Posterior vena cava (tissue), 2 donors: ENCODE data around the gene PRKCZ. TPM values are rescaled to one million over a fixed set of nuclear protein-coding genes. Genes with fewer than 3 reads are reported as not detected.

Source experiments
- DNase-seq: peaks from one replicate; pipeline ENCODE4 v3.0.0-alpha.2; 2020; ENCODE audit warnings: low spot score
- intact Hi-C, 2 donors: fragments of 100-400 bp; cut with DNase I; formaldehyde crosslinking; loops; one replicate each; pipeline versions ENCODE4 v1.14.1 to v1.14.2; 2022 to 2023
- total RNA-seq, 2 donors: library from RNA; stranded (reverse); fragmentation: NEBNext Ultra II Directional; extraction: Animal tissue kit (Norgen Biotek cat#: 25700); gene quantifications; one replicate each; pipeline ENCODE4 v1.2.1, GENCODE V29; 2021
- donor health status: DM: yes; HTN: yes; CAD: no.
- donor health status: DM: yes; HTN: yes; CAD: no.

Gene PRKCZ
- total RNA-seq, 2 donors from 2014 or later: 3.0 to 3.6 TPM

DNA sequence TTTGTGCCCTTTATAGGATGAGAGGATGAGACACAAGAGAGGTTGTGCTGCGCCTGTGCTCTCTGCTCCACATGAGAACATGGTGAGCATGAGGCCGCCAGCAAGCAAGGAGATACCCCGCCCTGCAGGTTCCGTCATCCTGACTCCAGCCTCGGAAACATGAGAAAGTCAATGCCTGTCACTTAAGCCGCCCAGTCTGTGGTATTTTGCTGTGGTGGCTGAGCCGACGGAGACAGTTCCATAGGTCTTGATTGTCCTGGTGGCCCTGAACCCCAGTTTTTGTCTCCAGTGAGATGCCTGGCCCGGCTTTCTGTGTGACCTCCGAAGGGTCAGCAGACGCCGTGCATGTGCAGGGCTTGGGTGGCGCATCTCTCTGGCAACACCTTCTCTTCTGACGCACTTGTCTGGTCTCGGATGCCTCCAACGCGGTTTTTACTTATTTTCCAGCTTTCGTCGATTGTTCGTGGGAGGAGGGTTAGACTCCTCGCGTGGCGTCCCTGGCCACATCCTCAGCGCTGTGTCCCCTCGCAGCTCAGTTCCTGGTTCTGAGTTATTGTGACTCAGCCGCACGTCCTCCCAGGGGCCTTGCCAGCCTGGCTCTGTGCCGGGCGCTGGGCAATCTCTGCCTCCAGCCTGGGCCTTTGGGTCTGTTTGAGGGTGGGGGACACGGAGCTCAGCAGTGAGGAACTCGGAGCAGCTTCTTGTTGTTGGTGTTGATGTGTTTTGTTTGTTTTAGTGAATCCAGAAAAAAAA is 74.4 kb downstream of the PRKCZ start:
- intact Hi-C loops: no loop called here
- peak; percentile 77 for DNase-seq

DNA sequence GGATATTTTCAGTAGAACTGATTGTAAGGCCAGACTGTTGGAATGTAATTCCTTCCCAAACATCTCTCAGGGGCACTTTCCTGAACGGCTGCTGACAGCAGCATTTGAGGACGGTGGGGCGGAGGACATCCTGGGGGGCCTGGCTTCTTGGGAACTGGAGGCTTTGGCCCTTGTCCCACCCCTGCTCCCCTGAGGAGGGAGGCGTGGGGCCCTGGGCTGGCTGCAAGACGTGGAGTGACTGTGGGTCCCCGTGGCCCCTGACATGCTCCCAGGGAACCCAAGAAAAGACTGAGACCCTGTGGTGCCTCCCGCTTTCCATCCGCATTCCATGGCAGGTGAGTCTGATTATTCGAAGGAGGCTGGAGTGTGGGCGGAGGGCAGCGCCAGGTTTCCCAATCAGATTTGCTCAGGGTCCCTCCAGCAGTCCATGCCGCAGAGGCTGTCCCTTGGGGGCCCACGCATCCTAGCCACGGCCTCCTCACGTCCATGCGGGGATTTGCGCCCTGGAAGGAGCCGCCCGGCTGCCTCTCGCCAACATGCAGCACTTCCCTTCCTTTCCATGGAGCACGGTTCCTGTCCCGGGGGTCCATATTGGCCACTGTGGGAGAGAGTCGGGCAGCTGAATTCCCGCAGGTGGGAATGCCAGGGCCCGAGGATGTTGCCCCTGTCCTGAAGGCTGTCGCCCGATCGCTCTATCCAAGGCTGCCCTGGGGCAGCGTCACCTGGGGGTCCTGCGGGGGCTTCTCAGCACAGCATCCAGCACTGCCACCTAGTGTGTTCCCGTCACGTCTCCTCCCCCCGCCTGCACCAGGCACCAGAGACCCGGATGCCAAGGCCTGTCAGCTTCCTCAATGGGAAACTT is 75.4 kb downstream of the PRKCZ start:
- DNase-seq: peak; percentile 65
- intact Hi-C loops: no loop called here

DNA sequence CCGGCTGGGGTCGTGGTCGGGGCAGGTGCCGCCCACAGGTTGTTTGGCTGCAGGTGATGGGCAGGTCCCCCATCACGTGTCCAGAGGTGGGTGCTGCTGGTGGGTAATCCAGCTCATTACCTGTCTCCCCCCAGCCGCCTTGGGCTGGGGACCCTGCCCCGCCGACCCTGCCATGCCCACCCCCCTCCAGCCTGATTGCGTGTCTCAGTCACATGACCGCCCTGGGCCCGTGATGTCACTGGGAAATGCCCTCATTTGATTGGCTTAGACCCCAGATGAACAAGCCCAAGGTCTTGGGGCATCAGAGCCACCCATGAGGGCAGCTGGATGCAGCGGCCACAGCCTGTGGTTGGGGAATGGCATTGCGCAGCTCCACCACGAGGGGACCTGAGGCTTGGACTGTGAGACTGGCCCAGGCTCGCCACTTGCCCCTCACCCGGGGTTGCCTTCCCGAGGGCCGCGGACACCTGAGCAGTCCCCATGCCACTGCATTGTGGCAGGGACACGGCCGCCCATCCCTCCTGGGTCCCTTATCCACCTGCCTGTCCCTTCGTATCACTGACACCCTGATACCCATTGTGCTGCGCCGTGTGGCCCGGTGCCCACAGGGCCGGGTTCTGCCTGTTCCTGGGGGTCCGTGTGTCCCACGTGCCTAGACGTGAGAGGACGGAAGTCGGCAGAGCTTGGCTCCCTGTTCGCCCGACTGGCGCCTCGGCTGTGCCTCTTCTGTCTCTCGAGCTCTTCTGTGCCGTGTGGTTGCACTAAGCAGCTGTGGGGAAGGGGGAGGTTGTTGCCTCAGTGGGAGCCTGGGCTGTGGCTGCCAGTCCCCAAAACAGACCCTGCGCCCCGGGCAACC is 76.3 kb downstream of the PRKCZ start:
- DNase-seq: peak; percentile 73
- intact Hi-C loops: no loop called here

DNA sequence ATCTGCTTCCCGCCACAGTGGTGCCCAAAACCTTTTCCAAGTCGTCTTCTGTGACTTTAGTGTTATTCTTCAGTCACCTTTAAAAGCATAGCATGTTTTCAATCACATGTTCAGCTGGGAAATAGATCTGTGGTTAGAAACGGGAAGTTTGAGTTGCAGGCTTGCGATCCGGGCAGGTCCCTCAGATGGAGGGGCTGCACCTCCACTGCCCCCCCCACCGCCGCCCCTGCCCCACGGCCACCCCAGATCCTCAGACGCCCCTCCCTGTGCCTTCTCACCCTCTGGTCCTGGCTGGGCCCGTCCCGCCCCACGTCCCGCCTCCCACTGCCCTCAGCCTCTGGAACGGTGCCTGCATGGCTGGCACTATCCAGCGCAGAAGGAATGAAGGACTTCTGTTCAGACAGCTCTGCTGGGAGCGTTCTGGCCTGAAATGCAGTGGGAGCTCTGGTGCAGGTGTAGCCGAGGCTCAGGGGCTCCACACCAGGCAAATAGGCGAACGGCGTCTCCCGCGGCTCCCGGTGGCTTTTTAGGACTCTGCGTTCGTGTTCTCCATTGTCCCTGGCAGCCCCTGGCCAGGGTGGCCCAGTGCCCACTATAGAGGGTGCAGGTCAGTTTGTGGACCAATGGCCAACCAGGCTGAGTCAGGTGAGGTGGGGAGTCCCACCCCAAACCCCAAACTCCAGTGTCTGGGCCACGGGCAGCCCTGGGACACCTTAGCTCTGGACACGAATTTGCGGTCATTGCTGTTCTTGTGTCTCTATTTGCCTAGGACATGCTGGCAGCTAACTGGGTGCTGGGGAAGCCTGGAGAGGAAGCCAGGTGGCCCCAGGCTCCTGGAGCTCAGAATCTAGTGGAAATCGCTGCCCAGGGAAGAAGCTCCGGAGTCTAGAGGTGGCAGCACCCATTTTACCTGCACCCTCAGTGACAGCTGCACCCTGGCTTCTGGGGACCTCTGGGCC is 77.3 kb downstream of the PRKCZ start:
- intact Hi-C loops: no loop called here

DNA sequence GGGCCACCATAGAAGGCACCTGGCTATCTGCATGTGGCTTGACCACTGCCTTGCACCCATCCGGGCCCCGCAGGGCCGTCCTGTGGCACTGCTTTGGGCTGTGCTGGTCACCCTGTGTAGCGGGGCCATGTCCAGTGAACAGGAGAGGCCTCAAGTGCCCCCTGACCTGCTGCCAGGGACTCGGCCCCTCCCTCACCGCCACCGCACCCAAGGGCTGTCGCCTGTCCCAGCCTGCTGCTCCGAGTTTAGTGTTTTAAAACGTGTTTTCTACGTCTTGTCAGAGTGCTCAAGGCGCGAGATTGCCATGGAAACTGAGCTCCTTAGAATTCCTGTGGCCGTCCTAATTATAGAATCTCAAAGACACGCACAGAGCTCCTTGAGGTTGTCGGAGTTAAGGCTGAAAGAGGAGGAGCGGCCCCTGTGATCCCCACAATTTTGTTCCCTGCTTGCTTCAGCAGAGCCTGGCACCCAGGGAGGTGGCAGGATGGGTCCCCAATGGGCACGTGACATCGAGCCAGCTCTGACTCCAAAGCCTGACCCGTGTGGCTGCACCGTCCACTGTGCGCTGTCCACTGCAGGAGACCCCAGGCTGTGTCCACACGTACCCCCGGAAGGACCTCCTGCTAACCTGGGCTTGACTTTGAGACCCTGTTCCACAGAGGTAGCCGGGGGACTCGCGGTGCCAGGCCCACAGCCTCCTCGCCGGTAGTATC is 78.1 kb downstream of the PRKCZ start:
- DNase-seq: peak; percentile 67
- intact Hi-C loops: no loop called here

More for the DNA sequence above, 77.3 kb downstream of the PRKCZ start:
- peak; percentile 78 for DNase-seq

DNA sequence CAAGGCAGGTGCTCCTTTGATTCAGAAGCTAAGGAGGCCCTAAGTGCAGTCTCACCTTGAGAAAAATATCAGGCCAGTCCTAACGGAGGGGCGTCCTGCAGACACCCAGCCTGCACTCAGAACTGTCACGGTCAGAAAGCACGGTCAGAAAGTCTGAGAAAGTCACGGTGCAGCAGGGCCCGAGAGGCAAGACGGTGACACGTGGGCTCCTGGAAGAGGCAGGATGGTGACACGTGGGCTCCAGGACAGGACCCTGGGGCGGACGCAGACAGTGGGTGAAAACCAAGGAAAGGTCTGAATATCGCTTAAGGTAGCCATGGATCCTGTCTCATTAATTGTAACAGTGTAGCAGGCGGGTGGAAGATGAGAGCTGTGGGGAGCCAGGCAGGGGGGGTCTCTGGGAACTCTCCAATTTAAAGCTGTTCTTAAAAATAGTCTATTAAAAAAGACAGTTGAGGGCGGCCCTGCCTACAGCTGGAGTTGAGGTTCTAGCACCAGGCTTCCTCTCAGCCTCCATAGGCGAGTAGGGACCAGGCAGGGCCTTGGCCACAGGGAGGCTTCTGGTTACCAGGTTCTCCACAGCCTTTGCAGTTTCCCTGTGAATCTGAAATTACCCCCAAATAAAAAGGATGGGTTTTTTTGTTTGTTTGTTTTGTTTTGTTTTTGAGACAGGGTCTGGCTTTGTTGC is 79.2 kb downstream of the PRKCZ start:
- DNase-seq: peak; percentile 54
- intact Hi-C loops: no loop called here

DNA sequence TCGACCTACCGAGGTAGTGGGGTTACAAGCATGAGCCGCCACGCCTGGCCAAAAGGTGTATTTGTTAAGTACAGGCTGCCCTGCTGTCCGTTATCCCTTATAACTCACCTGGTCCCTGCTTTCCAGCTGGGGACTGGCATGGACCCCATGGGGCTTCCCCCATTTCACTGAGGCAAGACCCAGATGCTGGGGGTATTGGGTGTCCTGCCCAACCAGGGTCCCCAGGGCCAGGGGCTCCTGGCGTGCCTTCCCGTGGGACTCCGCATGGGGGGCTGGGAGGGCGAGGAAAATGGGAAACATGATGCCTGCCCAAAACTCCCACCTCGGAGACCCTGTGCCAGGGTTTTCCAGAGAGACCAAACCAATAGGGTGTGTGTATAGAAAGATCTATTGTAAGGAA is 79.9 kb downstream of the PRKCZ start:
- DNase-seq: peak; percentile 55
- intact Hi-C loops: loop anchor here in 1 of 2 donors (5.0 kb wide), 1 partner anchor 42 kb away; no protein-coding TSS in a partner anchor

DNA sequence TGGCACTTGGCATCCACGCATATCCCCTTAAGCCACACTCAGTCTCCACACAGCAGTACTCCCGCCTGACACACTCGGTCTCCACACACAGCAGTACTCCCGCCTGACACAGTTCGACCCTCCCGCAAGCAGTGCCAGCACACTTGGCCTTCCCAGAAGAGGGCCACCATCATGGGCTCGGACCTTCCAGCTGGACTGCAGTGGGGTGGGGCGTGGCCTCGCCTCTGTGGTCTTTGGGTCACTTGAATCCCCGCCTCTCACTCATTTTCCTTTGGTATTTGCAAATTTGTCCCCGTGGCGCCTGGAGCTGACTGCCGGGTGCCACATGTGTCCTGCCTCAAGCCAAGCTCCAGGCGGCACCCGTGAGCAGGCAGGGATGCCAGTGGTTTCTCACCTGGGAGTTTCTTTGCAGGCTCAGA is 80.7 kb downstream of the PRKCZ start:
- peak; percentile 76 for DNase-seq
- intact Hi-C loops: loop anchor here in 1 of 2 donors (5.0 kb wide), 1 partner anchor 41 kb away; no protein-coding TSS in a partner anchor

DNA sequence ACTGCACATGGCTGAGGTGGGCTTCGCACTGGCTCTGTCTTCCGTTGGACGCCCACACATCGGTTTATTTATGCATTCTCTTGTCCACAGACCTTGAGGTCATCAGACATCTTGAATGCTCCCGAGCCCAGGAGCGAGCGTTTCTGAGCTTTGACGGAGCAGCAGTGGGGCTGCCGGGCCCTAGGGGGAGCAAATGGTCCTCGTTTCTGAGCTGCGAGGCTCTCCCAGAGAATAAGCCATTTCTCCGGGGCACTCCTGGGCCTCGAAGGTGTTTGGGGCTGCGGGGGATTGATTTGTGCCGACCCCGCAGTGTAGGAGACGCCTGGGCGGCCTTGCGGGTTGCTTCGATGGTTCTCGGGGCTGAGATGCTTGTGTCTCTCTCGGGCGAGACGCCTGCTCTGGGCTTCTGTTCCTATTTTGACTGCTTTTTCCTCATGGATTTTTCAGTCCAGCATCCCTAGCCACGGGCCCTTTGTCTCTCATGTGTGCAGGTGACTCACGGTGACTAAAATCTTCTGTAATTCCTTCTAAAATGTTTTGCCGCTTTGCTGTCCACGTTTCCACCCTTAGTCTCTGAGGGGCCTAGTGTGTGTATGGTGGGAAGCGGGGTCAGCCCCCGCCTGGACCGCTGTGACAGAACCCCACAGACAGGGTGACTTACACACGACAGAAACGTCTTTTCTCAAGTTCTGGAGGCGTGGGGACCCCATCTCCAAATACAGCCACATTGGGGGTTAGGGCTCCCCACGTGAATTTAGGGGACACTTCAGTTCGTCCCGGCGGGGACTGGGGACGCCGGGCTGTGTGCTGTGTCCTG is 82.2 kb downstream of the PRKCZ start:
- intact Hi-C loops: loop anchor here in 1 of 2 donors (5.0 kb wide), 1 partner anchor 40 kb away; no protein-coding TSS in a partner anchor
- peak; percentile 88 for DNase-seq

DNA sequence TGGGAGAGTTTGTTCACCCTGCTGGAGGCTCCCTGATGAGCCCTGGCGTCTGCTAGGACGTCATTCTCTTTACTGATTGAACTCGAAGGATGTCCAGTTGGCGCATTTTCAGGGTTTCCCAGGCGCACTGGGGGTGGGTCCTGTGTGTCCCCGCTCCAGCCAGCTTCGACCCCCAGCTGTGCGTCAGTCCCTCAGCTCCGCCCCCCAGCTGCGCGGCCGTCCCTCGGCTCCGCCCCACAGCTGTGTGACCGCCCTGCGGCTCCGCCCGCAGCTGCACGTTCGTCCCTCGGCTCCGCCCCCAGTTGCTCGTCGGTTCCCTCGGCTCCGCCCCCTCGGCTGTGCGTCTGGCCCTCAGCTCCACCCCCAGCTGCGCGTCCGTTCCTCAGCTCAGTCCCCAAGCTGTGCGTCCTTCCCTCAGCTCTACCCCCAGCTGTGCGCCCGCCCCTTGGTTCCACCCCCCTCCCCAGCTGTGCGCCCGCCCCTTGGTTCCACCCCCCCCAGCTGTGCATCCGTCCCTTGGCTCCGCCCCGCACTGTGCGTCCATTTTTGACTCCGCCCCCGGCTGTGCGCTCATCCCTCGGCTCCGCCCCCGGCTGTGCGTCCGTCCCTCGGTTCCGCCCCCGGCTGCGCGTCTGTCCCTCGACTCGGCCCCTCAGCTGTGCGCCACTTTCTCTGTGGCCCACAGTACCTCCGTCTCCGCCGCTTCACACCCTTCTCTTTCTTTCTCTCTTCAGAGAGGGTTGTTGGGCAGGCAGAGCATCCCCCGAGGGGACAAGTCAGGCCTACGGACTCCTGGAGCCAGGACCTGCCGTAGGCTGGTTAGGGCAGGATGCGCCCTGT is 83.0 kb downstream of the PRKCZ start:
- intact Hi-C loops: loop anchor here in 1 of 2 donors (5.0 kb wide), 1 partner anchor 39 kb away; no protein-coding TSS in a partner anchor

DNA sequence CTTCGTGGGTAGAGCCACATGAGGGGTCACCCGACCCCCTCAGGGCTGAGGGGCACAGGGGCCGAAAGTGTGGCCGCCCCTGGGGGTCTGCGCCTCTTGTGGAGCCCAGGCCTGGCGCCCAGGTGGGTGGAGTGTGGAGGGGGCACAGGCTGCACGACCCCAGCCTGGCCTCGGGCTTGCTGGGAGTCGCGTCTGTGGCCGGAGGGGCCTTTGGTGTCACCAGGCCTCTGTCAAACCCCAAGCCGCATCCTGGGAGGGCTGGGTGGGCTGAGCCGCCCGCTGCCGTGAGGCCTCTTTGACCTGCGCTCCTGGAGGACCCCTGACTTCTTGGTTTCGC is 83.6 kb downstream of the PRKCZ start:
- no peak for DNase-seq
- intact Hi-C loops: loop anchor here in 1 of 2 donors (5.0 kb wide), 1 partner anchor 38 kb away; no protein-coding TSS in a partner anchor

More for the DNA sequence above, 83.0 kb downstream of the PRKCZ start:
- peak; percentile 100 for DNase-seq

DNA sequence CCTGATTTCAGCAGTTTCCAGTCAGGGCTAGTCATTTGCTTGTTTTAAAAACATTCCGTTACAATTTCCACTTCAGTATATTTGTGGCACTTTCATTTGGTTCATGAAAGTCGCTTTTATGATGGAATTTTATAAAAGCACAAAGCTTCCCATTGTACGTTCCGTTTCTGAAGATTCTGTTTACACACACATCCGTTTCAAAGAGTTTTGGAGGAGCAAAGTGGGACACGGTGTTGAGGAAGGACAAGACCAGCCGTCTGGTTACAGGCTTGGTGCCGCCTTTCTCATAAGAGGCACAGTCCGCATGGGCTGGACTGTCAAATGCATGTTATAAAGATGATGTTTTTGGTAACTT is 84.0 kb downstream of the PRKCZ start:
- intact Hi-C loops: loop anchor here in 1 of 2 donors (5.0 kb wide), 1 partner anchor 38 kb away; no protein-coding TSS in a partner anchor
- no peak for DNase-seq

DNA sequence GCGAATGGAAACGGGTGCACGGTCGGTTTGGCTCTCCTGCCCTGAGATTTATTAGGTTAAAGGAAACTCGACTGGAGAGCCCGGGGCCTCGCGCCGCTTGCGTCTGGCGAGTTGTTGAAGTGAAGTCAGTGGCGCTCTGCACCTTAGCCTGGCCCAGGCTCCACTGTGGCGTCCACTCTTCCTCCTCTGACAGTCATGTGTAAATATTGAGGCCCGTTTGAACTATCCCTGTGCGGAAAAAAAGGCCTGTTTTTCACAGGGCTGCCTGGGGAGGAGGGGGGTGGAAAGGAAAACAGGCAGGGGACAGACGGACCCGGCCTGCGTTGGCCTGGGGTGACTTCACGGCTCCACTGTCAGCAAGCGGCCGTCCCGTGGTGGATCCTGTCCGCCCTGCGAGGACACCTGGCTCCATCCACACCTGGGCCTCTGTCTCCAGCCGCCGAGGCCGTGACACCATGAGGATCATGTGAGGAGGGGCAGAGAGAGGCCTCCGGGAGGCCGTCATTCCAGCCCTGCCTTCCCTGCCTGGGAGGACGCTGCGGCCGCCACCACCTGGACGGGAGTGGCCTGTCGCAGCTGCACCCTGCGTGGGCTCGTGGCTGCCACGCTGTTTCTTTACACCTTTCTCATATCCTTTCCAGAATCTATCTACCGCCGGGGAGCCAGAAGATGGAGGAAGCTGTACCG is 84.6 kb downstream of the PRKCZ start:
- intact Hi-C loops: loop anchor here in 1 of 2 donors (5.0 kb wide), 1 partner anchor 38 kb away; no protein-coding TSS in a partner anchor
- peak; percentile 82 for DNase-seq

DNA sequence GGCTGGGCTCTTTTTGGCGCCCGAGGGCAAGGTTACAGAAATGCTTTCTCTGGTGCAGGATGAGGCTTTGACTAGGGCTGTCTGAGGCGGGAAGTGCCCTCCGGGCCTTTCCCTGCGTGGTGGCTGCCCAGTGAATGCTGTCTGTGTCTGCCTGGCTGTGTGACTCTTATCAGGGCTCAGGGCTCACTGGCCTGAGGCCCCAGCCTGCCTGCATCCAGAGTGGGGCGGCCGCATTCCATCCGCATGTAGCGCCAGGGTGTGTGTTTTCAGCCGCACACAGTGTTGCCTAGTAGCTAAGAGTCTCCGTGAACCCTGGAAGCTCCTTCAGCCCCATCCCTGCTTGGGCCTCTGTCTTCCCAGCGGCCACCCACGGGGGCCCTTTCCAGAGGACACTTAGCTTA is 85.2 kb downstream of the PRKCZ start:
- intact Hi-C loops: no loop called here
- DNase-seq: peak; percentile 96

DNA sequence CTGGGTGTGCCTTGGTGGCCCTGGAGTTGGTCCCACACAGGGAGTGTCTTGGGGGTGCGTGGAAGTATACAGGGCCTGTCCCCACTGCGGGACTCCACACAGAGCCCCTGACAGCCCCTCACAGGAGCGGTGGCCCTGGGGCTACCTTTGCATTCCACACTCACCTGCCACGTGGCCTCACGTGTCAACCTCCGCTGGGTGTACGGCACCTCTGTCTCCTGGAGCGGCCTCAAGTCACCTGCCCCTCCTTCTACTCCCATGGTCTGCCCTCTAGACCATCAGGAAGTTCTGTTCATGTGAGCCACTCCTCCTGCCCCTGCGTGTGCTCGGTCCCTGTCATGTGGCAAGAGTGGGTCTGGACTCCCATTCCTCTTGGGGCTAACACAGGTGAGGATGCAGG is 85.7 kb downstream of the PRKCZ start:
- DNase-seq: no peak
- intact Hi-C loops: no loop called here
